ENCODE results near the gene CCDC172. TPM values are rescaled to one million over a fixed set of nuclear protein-coding genes. Genes with fewer than 3 reads are reported as not detected.

CCDC172 gene
- total and polyA plus RNA-seq, 2 of the 4 experiments (the other 2 are of a cell fraction), result not detected

DNA sequence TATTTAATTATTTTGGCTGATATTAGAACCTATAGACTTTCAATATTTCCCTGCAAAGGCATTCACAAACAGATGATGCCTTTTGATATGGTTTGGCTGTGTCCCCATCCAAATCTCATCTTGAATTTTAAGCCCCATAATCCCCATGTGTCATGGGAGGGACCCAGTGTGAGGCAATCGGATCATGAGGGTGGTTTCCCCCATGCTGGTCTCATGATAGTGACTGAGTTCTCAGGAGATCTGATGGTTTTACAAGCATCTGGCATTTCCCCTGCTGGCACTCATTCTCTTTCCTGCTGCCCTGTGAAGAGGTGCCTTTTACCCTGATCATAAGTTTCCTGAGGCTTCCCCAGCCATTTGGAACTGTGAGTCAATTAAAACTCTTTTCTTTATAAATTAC lies 94.1 kb downstream of the CCDC172 start:
- dilution Hi-C loops (cut with HindIII; ENCODE audit: low sequenced_read_pairs, unreplicated experiment) (no loop called here), intact Hi-C loops (cut with micrococcal nuclease) (no loop called here), in situ Hi-C loops (cut with MboI; ENCODE audit: low sequenced_read_pairs) (no loop called here)
- POLR2A ChIA-PET (ENCODE audit: unreplicated experiment), result no interaction called here
- H3K56ac ChIP-seq (ENCODE audit: extremely low read depth, insufficient read depth, low read length), result no peak overlapping the region
- H3K27me3 ChIP-seq (ENCODE audit: control insufficient read depth, insufficient read depth, low read length), result no peaks in the 10 kb centered on the region
- no peak overlapping the region for H4K5ac ChIP-seq (ENCODE audit: low read depth, low read length)
- H3K9ac ChIP-seq (ENCODE audit: low read depth, low read length), result no peak overlapping the region
- H2BK20ac ChIP-seq (ENCODE audit: low read depth, low read length), result no peak overlapping the region
- H4K91ac ChIP-seq (ENCODE audit: insufficient read depth, low read depth, low read length), result no peak overlapping the region
- H2AK9ac ChIP-seq (replicated peaks; ENCODE audit: low read depth, low read length, poor library complexity), result no peak overlapping the region
- H2AFZ ChIP-seq (replicated peaks; ENCODE audit: low read length, poor library complexity), result no peak overlapping the region
- H3K9me1 ChIP-seq (ENCODE audit: insufficient read depth, low read length), result no peaks in the 10 kb centered on the region
- no peak overlapping the region for H3K4me2 ChIP-seq (ENCODE audit: low read depth, low read length)
- H2BK120ac ChIP-seq (ENCODE audit: low read depth, low read length), result no peak overlapping the region
- H2AK5ac ChIP-seq (ENCODE audit: low read depth, low read length), result no peak overlapping the region
- H3K27ac ChIP-seq (ENCODE audit: insufficient read depth, low read length), result no peak overlapping the region
- no peaks in the 10 kb centered on the region for H3K36me3 ChIP-seq (ENCODE audit: control insufficient read depth, insufficient read depth, low read length)
- no CpG with 5 or more reads among the region's 1 CpG for WGBS, 2 experiments (ENCODE audit: extremely low coverage in 2 of 2, insufficient read length in 1 of 2)
- H3K23ac ChIP-seq (ENCODE audit: low read depth, low read length), result no peak overlapping the region
- no peak overlapping the region for H3K4me3 ChIP-seq (ENCODE audit: insufficient read depth, low read depth, low read length)
- H3K18ac ChIP-seq (ENCODE audit: low read depth, low read length), result no peak overlapping the region
- no peak overlapping the region for H3K4ac ChIP-seq (ENCODE audit: low read depth, low read length)
- BruUV-seq (replicated peaks), result no TSS peak
- H3K4me1 ChIP-seq (ENCODE audit: control insufficient read depth, insufficient read depth, low read length), result no peaks in the 10 kb centered on the region
- no peak overlapping the region for H2BK5ac ChIP-seq (ENCODE audit: low read depth, low read length, poor library complexity, severe bottlenecking)
- no peaks in the 10 kb centered on the region for H4K20me1 ChIP-seq (ENCODE audit: insufficient read depth, low read length)
- DNase-seq (no peak), ATAC-seq (ENCODE audit: low read depth) (no peak)
- no peaks in the 10 kb centered on the region for H3K79me1 ChIP-seq (ENCODE audit: low read depth in 1 of 2, low read length in 2 of 2)
- H3K9me3 ChIP-seq (ENCODE audit: control insufficient read depth, insufficient read depth, low read length), result no peaks in the 10 kb centered on the region
- H2BK15ac ChIP-seq (ENCODE audit: low read depth, low read length), result no peak overlapping the region
- CTCF ChIA-PET, result no interaction called here
- no peak overlapping the region for H4K8ac ChIP-seq (ENCODE audit: low read depth in 2 of 2, low read length in 2 of 2)
- no peak overlapping the region for H3K14ac ChIP-seq (replicated peaks; ENCODE audit: low read depth, low read length)
- TF ChIP-seq, protein P1, sequence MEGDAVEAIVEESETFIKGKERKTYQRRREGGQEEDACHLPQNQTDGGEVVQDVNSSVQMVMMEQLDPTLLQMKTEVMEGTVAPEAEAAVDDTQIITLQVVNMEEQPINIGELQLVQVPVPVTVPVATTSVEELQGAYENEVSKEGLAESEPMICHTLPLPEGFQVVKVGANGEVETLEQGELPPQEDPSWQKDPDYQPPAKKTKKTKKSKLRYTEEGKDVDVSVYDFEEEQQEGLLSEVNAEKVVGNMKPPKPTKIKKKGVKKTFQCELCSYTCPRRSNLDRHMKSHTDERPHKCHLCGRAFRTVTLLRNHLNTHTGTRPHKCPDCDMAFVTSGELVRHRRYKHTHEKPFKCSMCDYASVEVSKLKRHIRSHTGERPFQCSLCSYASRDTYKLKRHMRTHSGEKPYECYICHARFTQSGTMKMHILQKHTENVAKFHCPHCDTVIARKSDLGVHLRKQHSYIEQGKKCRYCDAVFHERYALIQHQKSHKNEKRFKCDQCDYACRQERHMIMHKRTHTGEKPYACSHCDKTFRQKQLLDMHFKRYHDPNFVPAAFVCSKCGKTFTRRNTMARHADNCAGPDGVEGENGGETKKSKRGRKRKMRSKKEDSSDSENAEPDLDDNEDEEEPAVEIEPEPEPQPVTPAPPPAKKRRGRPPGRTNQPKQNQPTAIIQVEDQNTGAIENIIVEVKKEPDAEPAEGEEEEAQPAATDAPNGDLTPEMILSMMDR (conservative IDR thresholded peaks at IDR 0.05; ENCODE audit: low read depth, low read length), result no peak
- TF ChIP-seq MXI1 (IDR thresholded peaks at IDR 0.05; ENCODE audit: borderline replicate concordance, low read depth, low read length) (no peak), MAFK (IDR thresholded peaks at IDR 0.05; ENCODE audit: low read depth, low read length) (no peak), MAZ (IDR thresholded peaks at IDR 0.05; ENCODE audit: borderline replicate concordance, low read depth, low read length) (no peak), FOS (IDR thresholded peaks at IDR 0.05; ENCODE audit: low read depth, low read length) (no peak), CHD1 (IDR thresholded peaks at IDR 0.05; ENCODE audit: low read depth, low read length) (no peak), BHLHE40 (IDR thresholded peaks at IDR 0.05; ENCODE audit: low read depth, low read length) (no peak), NFE2L2 (IDR thresholded peaks at IDR 0.05; ENCODE audit: low read depth, low read length) (no peak), SMC3 (IDR thresholded peaks at IDR 0.05; ENCODE audit: low read depth, low read length) (no peak), RAD21 (IDR thresholded peaks at IDR 0.05; ENCODE audit: low read length) (no peak), USF2 (IDR thresholded peaks at IDR 0.05; ENCODE audit: low read depth, low read length) (no peak), POLR2A (IDR thresholded peaks at IDR 0.05; ENCODE audit: low read depth, low read length) (no peak), CEBPB (IDR thresholded peaks at IDR 0.05; ENCODE audit: low read depth, low read length) (no peak), RFX5 (IDR thresholded peaks at IDR 0.05; ENCODE audit: low read depth, low read length) (no peak), ELK1 (IDR thresholded peaks at IDR 0.05; ENCODE audit: borderline replicate concordance, low read depth, low read length) (no peak)

Data from IMR-90 (cell line).